ENCODE data around the gene HMX3. TPM values are rescaled to one million over a fixed set of nuclear protein-coding genes. Genes with fewer than 3 reads are reported as not detected.

Gene HMX3
- total and polyA plus RNA-seq, 2 donors (not counting 3 experiments of a cell fraction or from before 2014, with no cell fraction given), result not detected

DNA sequence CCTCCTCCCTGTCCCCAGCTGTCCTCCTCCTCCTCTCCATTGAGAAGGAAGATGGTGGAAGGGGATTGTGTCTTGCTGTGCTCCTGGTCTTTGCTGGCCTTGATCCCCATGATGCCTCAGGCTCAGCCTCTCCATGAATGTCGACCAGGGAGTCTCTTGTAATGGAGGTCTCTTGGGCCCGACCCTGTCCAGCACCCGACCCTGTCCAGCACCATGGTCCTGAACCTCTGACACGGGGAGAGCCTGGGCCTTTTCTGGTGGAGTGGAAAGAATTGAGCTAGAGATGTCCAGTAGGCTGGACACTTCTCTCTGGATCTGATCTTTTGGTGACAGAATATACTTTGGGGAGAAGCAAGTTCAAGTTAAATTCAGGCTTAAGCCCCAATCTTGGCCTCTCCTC is 42.3 kb upstream of the HMX3 start:
- Histone ChIP-seq H3K9me3 (replicated peaks; ENCODE audit: control insufficient read depth, insufficient read depth, low read length) (no peaks in the 10 kb centered on the region), H3K79me2 (ENCODE audit: control insufficient read depth, insufficient read depth, low read length) (no peaks in the 10 kb centered on the region), H3K36me3 (ENCODE audit: control insufficient read depth in 2 of 2, extremely low read depth in 1 of 2, insufficient read depth in 2 of 2, low read length in 2 of 2) (no peaks in the 10 kb centered on the region), H3K27ac (ENCODE audit: insufficient read depth, low read depth, low read length) (no peak overlapping the region), H3K4me3 (replicated peaks in 1 of 3; ENCODE audit: insufficient read depth in 1 of 3, low read depth in 1 of 3, low read length in 3 of 3) (no peak overlapping the region), H3K9me1 (replicated peaks; ENCODE audit: control insufficient read depth, extremely low read depth, insufficient read depth, low read length) (no peaks in the 10 kb centered on the region), H3K9ac (replicated peaks; ENCODE audit: extremely low read depth, insufficient read depth, low read length) (no peak overlapping the region), H4K20me1 (replicated peaks; ENCODE audit: control insufficient read depth, extremely low read depth, insufficient read depth, low read length) (no peaks in the 10 kb centered on the region), H3K4me2 (ENCODE audit: insufficient read depth, low read length) (no peak overlapping the region), H3K4me1 (ENCODE audit: control insufficient read depth, extremely low read depth, insufficient read depth, low read length) (no peaks in the 10 kb centered on the region), H3K27me3 (ENCODE audit: control insufficient read depth in 2 of 2, insufficient read depth in 2 of 2, low read length in 2 of 2) (no peaks in the 10 kb centered on the region), H2AFZ (ENCODE audit: low read depth, low read length) (no peak overlapping the region)
- POLR2A ChIA-PET, result no interaction called here
- no TSS peak for BruUV-seq (replicated peaks)
- CTCF ChIA-PET, result no interaction called here
- FAIRE-seq (no peak), DNase-seq (ENCODE audit: low read depth, low spot score) (no peak)
- dilution Hi-C loops (cut with MboI; ENCODE audit: extremely low pct_ligation_motif_present, low sequenced_read_pairs), result no loop called here
- intact Hi-C loops (cut with micrococcal nuclease), result no loop called here
- TF ChIP-seq, protein P1, sequence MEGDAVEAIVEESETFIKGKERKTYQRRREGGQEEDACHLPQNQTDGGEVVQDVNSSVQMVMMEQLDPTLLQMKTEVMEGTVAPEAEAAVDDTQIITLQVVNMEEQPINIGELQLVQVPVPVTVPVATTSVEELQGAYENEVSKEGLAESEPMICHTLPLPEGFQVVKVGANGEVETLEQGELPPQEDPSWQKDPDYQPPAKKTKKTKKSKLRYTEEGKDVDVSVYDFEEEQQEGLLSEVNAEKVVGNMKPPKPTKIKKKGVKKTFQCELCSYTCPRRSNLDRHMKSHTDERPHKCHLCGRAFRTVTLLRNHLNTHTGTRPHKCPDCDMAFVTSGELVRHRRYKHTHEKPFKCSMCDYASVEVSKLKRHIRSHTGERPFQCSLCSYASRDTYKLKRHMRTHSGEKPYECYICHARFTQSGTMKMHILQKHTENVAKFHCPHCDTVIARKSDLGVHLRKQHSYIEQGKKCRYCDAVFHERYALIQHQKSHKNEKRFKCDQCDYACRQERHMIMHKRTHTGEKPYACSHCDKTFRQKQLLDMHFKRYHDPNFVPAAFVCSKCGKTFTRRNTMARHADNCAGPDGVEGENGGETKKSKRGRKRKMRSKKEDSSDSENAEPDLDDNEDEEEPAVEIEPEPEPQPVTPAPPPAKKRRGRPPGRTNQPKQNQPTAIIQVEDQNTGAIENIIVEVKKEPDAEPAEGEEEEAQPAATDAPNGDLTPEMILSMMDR (IDR thresholded peaks at IDR 0.05; ENCODE audit: extremely low read depth in 1 of 2, insufficient read depth in 1 of 2, low read depth in 1 of 2, low read length in 2 of 2), result no peak
- TF ChIP-seq, protein P2, sequence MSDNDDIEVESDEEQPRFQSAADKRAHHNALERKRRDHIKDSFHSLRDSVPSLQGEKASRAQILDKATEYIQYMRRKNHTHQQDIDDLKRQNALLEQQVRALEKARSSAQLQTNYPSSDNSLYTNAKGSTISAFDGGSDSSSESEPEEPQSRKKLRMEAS (IDR thresholded peaks at IDR 0.05; ENCODE audit: insufficient read depth, insufficient read length), result no peak
- TF ChIP-seq GATA2 (IDR thresholded peaks at IDR 0.05; ENCODE audit: insufficient read depth, insufficient read length, low read depth, low read length), result no peak
- TF ChIP-seq FOS (IDR thresholded peaks at IDR 0.05; ENCODE audit: borderline replicate concordance, insufficient read depth, low read length), result no peak
- TF ChIP-seq POLR2AphosphoS5 (IDR thresholded peaks at IDR 0.05; ENCODE audit: insufficient read depth, low read depth, low read length), result no peak
- TF ChIP-seq JUN (IDR thresholded peaks at IDR 0.05; ENCODE audit: borderline replicate concordance, insufficient read depth, insufficient read length, low read depth), result no peak
- no peak for TF ChIP-seq MYC (IDR thresholded peaks at IDR 0.05; ENCODE audit: low read depth, low read length)
